ENCODE data around the gene CCDC33. TPM values are rescaled to one million over a fixed set of nuclear protein-coding genes. Genes with fewer than 3 reads are reported as not detected.

Gene CCDC33
- polyA plus RNA-seq, 12 donors, result 0.17 to 0.36 (median 0.22) TPM; not detected in 9

DNA sequence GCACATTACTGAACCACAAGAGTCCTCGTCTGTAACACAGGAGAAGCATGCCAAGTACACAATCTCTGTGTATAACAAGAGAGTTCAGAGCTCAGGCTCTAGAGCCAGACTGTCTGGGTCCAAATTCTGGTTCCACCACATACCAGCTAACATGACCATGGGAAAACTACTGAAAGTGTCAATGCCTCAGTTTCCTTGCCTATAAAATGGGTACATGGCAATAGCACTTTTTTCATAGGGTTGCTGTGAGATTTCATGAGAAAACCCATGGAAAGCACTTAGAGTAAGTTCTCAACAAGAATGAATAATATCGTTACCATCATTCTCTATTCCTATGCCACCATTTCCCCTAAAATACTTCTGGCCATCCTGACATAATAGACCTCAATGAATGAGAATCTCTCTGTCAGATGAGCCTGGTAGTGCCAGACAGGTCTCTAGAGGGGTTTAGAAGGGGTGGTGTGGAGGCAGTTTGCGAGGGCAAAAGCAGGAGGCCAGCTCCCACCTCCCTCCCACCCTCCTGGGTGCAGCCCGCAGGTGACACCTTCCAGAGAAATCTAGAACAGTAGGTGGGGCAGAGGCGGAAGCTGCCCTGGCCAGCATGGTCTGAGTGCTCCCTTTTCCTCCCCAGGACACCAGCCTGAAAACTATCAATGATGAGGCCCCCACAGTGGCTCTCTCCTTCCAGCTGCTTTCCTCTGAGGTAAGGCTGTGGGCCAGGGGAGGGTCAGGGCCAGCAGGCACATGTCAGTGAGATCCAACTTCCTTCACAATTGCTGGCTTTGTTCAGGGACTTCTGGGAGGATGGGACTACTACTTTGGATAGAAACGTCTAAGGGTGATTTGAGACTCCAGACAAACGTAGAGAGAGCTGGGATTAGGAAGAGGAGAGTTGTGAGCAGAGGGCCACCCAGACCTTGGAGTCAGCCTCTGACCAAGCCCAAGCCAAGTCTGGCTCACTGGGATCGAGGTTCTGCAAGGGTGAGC, 45.3 kb downstream of the CCDC33 start:
- no peak for DNase-seq

DNA sequence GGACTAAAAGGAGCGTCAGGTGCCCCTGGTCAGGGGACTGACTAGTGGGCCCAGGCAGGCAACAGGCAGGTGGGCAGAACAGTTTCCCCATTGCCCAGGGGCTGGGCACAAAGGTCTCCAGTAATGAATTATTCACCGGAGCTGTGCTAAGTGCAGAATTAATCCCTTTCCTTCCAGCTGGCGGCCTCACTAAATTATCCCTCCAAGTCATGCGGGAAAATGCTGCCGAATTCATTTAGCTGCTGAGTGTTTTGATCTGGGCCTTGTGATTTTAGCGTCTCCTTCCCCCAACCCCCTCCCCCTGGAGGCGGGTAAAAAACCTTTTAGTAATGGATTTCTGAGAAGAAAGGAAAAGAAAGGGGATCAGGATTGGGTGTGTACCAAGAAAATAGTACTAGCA, 47.2 kb downstream of the CCDC33 start:
- DNase-seq, result no peak

DNA sequence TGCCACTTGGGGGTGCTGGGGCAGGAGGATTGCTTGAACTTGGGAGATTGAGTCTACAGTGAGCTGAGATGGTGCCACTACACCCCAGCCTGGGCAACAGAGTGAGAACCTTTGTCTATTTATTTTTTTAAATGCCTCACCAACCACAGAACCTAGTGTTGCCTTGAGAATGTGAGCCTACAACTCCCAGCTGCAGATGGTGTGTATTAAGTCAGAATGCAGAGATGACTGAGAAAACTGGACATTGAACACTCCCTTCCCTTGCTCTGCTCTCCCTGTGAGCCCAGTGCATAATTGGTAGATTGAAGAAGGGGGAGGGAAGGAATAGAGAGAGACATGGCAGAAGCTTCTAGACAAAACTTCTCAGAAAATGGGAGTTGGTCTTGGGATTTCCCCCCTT, 53.5 kb downstream of the CCDC33 start:
- DNase-seq, result no peak

DNA sequence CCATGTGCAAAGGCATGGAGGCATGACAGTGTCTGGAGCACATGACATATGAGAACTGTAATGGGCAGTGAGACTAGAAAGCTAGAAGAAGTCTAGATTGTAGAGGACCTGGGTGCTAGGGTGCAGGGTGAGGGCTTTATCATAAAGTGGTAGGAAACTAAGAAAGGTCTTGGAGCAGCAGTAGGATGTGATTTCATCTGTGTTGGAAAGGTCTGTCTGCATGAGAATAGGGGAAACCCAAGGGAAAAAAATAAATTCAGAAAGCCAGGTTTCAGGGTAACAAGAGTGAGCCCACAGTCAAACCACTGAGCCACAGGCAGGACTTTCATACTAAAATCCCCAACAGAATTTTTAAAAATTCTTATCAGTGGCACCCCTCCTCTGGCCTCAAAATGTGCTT, 54.5 kb downstream of the CCDC33 start:
- DNase-seq, result no peak

DNA sequence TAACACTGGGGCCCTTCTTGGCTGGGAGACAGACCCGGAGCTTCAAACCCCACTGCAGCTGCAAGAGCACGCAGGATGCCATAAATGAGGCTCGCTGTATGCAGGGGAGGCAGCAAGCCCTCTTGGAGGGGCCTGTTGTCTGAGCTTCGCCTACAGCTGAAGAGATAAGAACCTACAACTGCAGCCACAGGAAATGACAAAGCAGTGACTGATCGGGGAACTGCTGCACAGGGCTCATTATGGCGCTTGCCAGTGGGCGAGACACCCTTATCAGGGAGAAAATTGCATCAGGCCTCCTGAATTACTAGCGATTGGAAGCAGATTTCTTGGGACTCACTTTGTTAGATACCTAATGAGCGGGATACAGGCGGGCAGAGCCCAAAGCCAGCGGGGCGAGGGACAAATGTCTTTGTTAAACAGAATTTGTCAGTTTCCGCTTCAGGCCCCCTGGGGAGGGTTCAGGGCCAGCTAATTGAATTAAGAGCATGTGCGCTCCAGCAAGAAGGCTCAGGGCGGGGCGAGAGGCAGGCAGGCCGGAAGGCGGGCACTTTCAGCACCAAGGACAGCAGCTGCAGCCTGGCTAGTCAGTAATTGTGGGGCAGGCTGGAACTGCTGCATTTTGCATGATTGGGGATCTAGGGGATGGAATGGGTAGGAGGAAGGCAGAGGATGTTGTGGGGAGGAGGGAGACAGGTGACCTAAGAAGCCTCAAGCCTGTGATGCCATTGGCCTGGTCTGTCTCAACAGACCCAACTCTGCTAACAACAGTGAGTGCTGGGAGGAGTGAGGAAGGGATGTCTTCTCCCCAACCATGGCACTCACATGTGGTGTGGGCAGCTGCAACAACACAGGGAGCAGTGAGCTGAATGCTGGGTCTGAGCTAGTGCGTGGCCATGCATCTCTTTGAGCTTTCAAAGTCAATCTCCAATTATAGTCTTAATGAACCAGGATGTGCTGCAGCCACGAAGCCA, 55.3 kb downstream of the CCDC33 start:
- peak; percentile 86 for DNase-seq

DNA sequence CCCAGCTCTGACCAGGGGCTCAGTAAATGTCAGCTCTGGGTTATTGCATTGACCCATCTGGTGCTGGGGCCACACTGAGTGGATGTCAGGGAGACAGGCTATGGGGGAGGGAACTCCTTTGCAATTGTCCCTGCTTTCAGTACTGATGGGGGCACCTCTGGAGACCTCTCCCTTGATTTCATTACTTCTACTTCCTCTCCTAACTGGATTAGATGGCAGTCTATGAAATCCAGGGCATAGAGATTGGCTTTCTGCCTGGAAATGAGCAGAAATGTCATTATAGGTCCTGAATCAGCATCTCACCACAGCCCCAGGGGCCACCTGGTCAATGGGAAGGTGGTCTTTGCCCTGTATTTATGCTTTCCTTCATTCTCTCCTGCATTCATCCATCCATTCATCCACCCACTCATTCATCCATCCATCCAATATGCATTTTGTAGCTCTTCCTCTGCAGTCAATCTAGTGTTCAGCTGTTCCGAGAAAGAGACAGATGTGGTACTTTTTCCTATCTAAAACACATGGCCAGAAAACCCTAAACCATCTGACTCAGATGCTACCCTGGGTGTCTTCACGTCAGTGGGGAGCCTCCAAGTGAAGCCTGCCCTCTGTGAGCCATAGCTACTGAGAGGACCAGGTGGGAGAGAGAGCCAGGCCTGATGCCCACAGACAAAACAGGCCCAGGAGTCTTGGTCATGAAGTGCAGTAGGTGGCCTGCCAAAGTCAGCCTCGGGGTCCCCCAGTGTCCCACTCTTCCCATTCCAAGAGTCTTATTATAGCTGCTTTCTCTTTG, 57.1 kb downstream of the CCDC33 start:
- no peak for DNase-seq

DNA sequence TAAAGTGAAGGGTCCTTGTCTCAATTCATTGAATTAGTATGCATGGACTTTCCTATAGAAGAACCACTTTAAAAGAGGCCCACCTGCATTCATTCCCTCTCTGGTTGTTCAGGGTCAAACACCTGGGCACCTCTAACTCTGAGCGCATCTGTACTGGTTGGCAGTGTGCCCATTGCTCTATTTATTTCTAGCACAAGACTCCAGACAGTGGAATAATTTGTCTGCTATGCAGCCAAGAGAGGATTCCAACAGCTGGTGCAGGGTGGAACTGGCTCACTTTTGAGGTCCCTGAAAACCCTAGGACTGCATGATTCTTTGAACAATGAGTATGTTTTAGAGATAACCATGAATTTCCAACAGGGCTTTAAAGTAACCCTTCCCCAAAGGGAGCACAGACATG, 57.9 kb downstream of the CCDC33 start:
- no peak for DNase-seq

DNA sequence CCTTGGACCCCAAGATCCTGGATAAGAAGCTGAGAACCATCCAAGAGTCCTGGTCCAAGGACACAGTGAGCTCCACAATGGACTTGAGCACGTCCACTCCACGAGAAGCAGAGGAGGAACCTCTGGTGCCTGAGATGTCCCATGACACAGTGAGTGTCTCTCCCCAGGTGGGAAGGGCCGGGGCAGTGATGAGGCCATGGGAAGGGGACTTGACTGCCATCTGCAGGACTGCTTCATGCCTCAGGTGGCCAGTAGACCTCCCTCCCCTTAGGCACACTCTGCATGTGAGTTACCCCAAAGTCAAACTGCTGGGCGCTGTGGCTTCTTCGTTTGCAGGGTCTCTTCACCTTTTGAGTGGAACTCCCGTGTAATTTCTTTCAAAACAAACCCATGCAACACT, 59.7 kb downstream of the CCDC33 start:
- DNase-seq, result no peak

DNA sequence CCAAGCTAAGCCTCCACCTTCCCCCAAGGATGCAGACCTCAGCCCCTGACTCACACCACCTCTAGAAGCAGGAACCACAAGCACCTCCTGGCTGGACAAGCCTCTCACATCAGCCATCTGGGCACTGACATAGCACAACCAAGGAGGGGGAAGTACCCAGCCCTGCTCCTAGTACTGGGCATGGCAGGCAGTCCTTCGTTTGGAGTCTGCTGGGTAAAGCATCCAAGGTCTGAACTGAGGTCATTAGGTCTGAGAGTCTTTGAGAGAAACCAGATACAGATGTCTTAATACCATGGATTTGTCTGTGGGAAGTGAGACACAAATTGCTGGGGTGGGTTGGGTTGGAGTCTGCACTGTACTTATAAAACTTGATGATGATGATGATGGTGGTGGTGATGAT, 61.8 kb downstream of the CCDC33 start:
- no peak for DNase-seq

DNA sequence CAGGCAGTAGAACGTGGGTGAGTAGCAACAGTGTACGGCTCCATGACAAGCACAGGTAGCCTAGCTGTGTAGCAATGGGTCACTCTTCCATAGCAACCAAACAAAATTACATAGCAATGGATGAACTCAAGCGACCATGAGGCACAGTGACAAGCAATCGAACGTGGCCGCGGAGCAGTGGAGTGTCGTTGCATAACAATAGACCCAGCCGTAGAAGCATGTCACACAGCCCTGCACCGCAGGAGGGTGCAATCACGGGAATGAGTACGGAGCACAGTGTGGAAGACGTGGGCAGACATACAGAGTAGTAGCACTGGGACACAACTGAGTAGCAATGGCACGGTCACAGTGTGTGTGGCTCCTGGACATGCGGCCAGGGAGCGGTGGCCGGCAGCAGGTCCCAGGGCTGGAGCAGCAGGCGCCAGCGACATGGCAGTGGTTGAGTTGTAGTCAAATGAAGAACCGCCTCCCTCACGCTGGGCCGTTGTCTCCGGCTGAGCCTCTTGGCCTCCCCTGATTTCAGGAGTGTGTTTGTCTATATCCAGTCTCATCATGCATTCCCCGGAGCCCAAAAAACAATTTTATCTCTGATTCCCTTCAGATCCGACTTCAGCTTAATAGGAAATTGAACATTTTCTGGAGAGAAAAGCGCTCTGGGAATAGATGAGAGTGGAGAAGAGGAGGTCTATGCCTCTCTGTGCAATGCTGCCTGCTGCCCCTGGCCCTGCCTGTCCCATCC, 64.1 kb downstream of the CCDC33 start:
- no peak for DNase-seq

DNA sequence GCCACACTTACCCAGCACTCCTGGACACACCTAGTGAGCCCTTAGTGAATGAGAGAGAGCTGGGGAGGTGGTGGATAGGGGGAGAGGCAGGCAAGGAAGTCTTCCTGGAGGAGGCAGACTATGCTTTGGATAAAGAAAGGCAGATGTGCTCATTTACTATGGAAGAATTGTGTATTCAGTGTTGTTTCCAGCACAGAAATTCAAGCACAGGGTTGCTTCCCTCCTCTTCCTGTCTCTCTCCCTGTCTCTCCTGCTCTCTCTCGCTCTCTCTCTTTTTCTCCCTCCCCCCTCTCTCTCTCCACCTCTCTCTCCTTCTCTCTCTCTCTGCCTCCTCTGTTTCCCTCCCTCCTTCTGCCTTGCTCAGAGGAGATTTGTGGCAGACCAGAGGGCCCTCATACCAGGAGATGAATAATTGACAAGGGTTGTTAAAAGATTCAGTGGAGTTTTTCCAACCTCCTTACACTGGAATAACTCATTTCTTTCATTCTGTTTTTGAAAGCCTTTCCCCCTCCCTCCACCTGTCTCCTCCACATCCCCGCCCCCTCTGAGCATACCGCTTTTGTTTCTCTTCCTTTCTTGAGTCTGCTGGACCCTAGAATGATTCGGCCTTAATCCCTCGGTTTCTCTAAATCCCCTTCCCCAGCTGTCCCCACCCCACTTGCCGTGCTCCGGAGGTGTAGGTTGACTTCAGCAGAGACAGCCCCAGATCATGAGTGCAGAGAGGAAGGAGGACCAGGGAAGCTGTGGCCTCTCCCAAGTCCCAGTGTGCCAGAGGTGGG, 65.6 kb downstream of the CCDC33 start:
- no peak for DNase-seq

DNA sequence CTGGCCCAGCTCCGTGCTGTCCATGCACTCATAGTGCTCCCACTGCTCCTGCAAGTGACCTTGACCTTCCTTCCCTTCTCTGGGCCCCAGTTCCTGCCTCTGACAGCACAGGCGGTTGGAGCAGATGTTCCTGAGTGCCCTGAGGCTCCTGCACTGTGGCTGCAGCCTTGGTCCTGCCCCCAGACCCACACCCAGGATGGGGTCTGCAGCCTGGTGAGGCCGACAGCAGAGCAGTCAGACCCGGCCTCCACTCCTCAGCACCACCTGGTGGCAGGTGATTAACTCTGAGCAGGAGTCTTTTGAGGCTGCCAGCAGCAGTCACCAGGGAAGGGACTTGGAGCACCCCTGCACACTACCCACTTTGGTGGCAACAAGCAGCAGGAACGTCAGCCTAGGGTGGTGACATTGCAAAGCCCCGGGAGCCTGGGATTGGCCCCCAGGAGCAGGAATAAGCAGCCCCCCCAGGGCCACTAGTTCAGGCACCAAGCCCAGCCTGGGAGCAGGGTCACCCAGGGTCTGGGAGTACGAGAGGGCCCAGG, 66.8 kb downstream of the CCDC33 start:
- no peak for DNase-seq

DNA sequence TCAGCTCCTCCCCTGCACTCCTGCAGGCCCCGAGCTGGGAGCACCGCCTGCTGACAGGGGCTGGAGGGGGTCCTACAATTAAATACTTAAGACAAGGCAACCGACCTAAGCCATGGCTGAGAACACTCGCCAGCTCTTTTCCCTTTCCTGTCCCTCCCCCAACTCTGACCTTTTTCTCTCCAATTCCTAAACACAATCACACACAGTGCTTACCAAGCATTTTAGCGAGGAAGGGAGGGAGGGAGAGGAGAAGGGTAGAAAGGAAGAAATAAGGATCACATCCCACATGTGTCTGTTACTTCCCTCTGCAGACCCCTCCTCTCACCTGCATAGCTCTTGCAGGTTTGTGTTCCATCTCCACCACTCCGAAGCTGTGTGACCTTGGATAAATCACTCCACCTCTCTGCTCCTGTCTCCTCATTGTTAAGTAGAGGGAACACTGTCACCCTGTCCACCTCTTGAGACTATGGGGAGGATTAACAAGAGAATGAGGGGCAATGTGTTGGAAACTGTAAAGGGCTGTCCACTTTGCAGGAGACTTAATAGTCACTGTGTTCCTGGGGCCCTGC, 67.7 kb downstream of the CCDC33 start:
- no peak for DNase-seq

DNA sequence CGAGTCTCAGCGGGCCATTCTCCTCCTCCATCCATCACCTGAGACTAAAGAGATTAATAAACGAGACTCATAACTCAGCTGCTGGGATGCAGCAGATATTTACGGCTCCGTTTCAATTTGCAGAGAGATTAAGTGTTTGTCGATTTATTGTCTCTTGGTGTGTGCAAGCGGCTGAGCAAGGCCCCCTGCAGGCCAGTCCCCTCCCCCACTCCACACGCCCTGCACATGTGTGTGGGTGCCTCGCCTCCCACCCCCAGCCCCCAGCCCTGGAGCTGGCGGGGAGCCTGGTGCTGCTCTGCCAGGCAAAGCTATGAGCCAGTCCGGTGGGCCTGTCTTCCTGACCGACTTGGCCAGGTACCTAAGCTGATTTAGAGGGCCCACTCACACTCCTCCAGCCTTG, 68.3 kb downstream of the CCDC33 start:
- DNase-seq, result no peak

DNA sequence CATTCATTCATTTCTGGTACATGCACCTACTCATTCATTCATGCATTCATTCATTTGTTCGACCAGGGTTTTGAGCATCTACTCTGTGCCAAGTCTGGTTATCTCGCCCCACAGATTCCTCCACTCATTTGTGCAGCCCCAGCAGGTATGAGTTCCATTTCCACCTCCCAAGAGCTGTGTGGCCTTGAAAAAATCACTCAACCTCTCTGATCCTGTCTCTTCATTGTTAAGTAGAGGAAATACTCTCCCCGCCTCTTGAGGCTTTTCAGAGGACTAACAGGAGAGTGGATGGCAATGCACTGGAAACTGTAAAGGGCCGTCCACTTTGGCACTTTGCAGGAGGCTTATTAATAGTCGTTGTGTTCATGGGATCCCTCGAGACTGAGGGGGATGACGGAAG, 69.6 kb downstream of the CCDC33 start:
- no peak for DNase-seq

DNA sequence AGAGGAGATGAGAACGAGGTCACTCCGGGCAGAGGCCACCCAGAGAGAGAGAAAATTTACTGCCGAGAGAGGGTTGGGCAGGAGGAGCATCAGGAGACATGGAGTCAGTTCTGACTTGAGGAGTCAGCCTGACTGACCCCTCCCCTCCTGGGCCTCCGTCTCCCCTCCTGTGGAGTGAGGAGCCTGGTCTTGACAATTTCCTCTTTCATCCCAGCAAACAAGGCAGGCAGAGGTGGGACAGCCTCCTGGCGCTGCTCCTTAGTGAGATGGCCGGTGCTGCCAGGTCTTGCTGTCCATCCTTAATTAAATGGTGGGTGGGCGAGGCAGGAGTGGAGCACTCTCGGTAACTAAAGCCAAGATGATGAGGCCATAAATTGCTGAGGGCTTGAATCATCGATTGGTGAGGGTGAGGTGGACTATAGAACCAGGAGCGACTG, 70.7 kb downstream of the CCDC33 start:
- DNase-seq, result no peak

DNA sequence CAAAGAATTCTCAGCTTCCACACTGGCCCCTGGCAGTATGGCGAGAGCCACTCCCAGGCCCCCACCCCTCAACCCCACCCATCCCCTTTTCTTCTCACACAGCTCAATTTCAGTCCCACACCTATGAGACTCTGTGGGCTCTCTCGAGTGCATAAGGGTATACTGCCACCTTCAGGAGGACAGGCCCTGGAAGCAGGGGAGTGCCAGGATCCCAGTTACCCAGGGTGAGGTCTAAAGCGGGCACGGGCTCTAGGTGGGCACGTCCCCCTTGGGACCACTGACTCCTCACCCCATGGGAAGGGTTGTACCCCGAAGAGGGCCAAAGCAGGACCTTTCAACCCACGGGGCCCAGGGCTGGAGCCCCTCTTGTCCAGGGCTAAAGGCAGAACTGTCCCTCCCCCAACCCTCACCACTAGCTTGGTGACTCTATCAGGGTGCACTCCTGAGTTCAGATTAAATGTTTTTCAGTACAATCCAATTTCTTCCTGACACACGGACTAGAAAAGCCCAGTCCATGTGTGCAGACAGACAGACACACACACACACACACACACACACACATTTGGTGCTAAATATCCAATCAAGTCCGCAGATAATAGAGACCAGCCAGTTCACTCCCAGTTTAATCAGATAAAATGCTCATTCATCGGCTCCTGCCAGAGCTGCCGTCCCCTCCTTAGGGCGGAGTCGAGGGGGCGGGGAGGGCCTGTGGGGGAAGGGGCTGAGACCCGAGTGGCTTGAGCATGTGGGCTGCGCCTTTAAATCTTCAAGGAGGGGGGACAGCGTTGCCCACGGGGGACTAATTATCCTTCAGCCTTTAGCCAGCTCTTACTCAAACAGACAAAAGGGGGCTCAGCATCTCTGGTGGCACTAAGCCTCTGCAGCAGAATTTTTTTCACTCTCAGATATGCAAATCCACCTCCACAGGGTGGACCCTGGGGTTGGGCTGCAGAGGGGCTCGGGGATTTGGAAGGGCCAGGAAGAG, 72.0 kb downstream of the CCDC33 start:
- peak; percentile 46 for DNase-seq
